Stimulated activated CD4-positive, alpha-beta T cell treated with anti-CD3 and anti-CD28 coated beads, Interleukin-15, amount 100 ng/mL, for 24 hours (primary cell): ENCODE results near the gene LRTM2.
A peak's percentile ranks its signal among the peaks of the same experiment; 100 is the strongest.

Experiments used
- DNase-seq: peaks from one replicate; pipeline ENCODE4 v3.0.0-alpha.2; 2020

Gene LRTM2

GRCh38 chr12:1798641-1799020, 21.7 kb upstream of the LRTM2 start:
- DNase-seq, result no peak

- DNase-seq, result no peak
Observed at GRCh38 chr12:1799051-1799881, 21.1 kb upstream of the LRTM2 start.

GRCh38 chr12:1799882-1800400, 20.4 kb upstream of the LRTM2 start:
- DNase-seq, result no peak

- no peak for DNase-seq
Observed at GRCh38 chr12:1800401-1801302, 19.7 kb upstream of the LRTM2 start.

GRCh38 chr12:1801303-1801975, 18.9 kb upstream of the LRTM2 start:
- DNase-seq, result no peak

- no peak for DNase-seq
Observed at GRCh38 chr12:1803736-1804135, 16.6 kb upstream of the LRTM2 start.

GRCh38 chr12:1804545-1805332, 15.6 kb upstream of the LRTM2 start:
- DNase-seq, result peak; percentile 92

- no peak for DNase-seq
Observed at GRCh38 chr12:1805441-1806081, 14.8 kb upstream of the LRTM2 start.

GRCh38 chr12:1806301-1807086, 13.9 kb upstream of the LRTM2 start:
- no peak for DNase-seq

- DNase-seq, result no peak
Observed at GRCh38 chr12:1807087-1807860, 13.1 kb upstream of the LRTM2 start.

- no peak for DNase-seq
Observed at GRCh38 chr12:1808036-1808797, 12.1 kb upstream of the LRTM2 start.

GRCh38 chr12:1808798-1809480, 11.4 kb upstream of the LRTM2 start:
- DNase-seq, result no peak

- no peak for DNase-seq
Observed at GRCh38 chr12:1809591-1810190, 10.7 kb upstream of the LRTM2 start.

- no peak for DNase-seq
Observed at GRCh38 chr12:1810201-1810930, 10.0 kb upstream of the LRTM2 start.

GRCh38 chr12:1810931-1811280, 9.5 kb upstream of the LRTM2 start:
- no peak for DNase-seq

GRCh38 chr12:1811281-1811947, 9.0 kb upstream of the LRTM2 start:
- DNase-seq, result peak; percentile 72

- DNase-seq, result no peak
Observed at GRCh38 chr12:1811948-1812291, 8.4 kb upstream of the LRTM2 start.
